GM23248 (cell line): ENCODE data around the gene TSPAN8. TPM values are rescaled to one million over a fixed set of nuclear protein-coding genes. Genes with fewer than 3 reads are reported as not detected.

Experiments
- DNase-seq: peaks from one replicate; pipeline ENCODE4 v3.0.0-alpha.2; 2015
- H2AFZ ChIP-seq: fragments of 200-600 bp; sonication (generic); 2 replicates; pipeline ENCODE4 v1.6.1; 2016; ENCODE audit warnings: antibody characterized with exemption
- H3F3A ChIP-seq: fragments of 200-600 bp; sonication (generic); 2 replicates; pipeline ENCODE4 v1.6.1; 2016; ENCODE audit warnings: mild to moderate bottlenecking, antibody characterized with exemption, mixed run types; ENCODE audit not compliant: insufficient read depth
- H3K27ac ChIP-seq: fragments of 200-600 bp; sonication (generic); 2 replicates; pipeline ENCODE4 v1.5.1; 2016; ENCODE audit warnings: mild to moderate bottlenecking
- H3K27me3 ChIP-seq: fragments of 200-600 bp; sonication (generic); replicated peaks from 2 replicates; pipeline ENCODE4 v1.6.1; 2016; ENCODE audit warnings: mild to moderate bottlenecking; ENCODE audit not compliant: insufficient read depth
- H3K36me3 ChIP-seq: fragments of 200-600 bp; sonication (generic); 2 replicates; pipeline ENCODE4 v1.6.1; 2016; ENCODE audit warnings: low read depth, mild to moderate bottlenecking
- H3K4me1 ChIP-seq: fragments of 200-600 bp; sonication (generic); 2 replicates; pipeline ENCODE4 v1.6.1; 2016; ENCODE audit warnings: mild to moderate bottlenecking; ENCODE audit not compliant: insufficient read depth
- H3K4me2 ChIP-seq: fragments of 200-600 bp; sonication (generic); one replicate; pipeline ENCODE4 v1.6.1; 2016; ENCODE audit warnings: mild to moderate bottlenecking; ENCODE audit not compliant: unreplicated experiment
- H3K4me3 ChIP-seq: fragments of 200-600 bp; sonication (generic); 2 replicates; pipeline ENCODE4 v1.5.1; 2016; ENCODE audit warnings: mild to moderate bottlenecking
- H3K79me2 ChIP-seq: fragments of 200-600 bp; sonication (generic); 2 replicates; pipeline ENCODE4 v1.6.1; 2016; ENCODE audit warnings: mild to moderate bottlenecking; ENCODE audit not compliant: insufficient read depth
- H3K9ac ChIP-seq: fragments of 200-600 bp; sonication (generic); 2 replicates; pipeline ENCODE4 v1.6.1; 2016; ENCODE audit warnings: mild to moderate bottlenecking
- H3K9me2 ChIP-seq: fragments of 200-600 bp; sonication (generic); 2 replicates; pipeline ENCODE4 v1.6.1; 2016; ENCODE audit warnings: mixed run types, mild to moderate bottlenecking, moderate library complexity; ENCODE audit not compliant: insufficient read depth
- H3K9me3 ChIP-seq: fragments of 200-600 bp; sonication (generic); one replicate; pipeline ENCODE4 v1.6.1; 2017; ENCODE audit warnings: low read depth
- H4K20me1 ChIP-seq: fragments of 200-600 bp; sonication (generic); 2 replicates; pipeline ENCODE4 v1.6.0; 2016; ENCODE audit not compliant: insufficient read depth
- EZH2 ChIP-seq: fragments of 200-600 bp; sonication (generic); IDR thresholded peaks from 2 replicates; pipeline ENCODE4 v1.6.1; 2018; ENCODE audit warnings: antibody characterized with exemption, mild to moderate bottlenecking; ENCODE audit not compliant: insufficient read depth, poor library complexity, severe bottlenecking
- EZH2phosphoT487 ChIP-seq: fragments of 200-600 bp; sonication (generic); IDR thresholded peaks from 2 replicates; pipeline ENCODE4 v1.6.1; 2018; ENCODE audit warnings: antibody characterized with exemption, moderate library complexity, mild to moderate bottlenecking, low read depth; ENCODE audit not compliant: insufficient read depth
- WGBS, 2 experiments: methylation state at CpG; one replicate each; pipeline ENCODE4 v1.1.6; 2015 to 2017; ENCODE audit warnings: low lambda C conversion rate in 2 of 2, low coverage in 1 of 2; ENCODE audit errors: missing lambda C conversion rate in 2 of 2; 5-methylcytosine and 5-hydroxymethylcytosine counted together
- in situ Hi-C: fragments of 300-500 bp; cut with MboI; formaldehyde crosslinking; loops from 2 replicates; pipeline ENCODE4 v1.15.0; 2020
- polyA plus RNA-seq: library from polyadenylated mRNA; unstranded; fragments of >200 nt; fragmentation: Nextera tagmentation; extraction: Ambion mirVana; gene quantifications from 2 replicates; pipeline ENCODE4 v1.2.1, GENCODE V29; 2016
- total RNA-seq: library from RNA; depleted of rRNA; stranded (reverse); fragments of >200 nt; shearing (Covaris generic); gene quantifications from 2 replicates; pipeline ENCODE4 v1.2.3, GENCODE V29; 2014

TSPAN8 gene
- total and polyA plus RNA-seq, 2 experiments from 2014 or later: not detected

GRCh38 chr12:71139153-71139735 is 18.6 kb downstream of the TSPAN8 start:
- Histone ChIP-seq H3K9me2 (no peaks in the 10 kb centered on the region), H2AFZ (no peak overlapping the region), H3K36me3 (no peaks in the 10 kb centered on the region), H3K4me3 (no peak overlapping the region), H3K9me3 (no peaks in the 10 kb centered on the region), H3F3A (no peaks in the 10 kb centered on the region), H3K4me1 (no peaks in the 10 kb centered on the region), H4K20me1 (no peaks in the 10 kb centered on the region), H3K27me3 (no peaks in the 10 kb centered on the region), H3K27ac (no peak overlapping the region), H3K4me2 (no peak overlapping the region), H3K9ac (no peak overlapping the region), H3K79me2 (no peaks in the 10 kb centered on the region)
- WGBS, 2 experiments: 52 to 58% methylated on average over 6 of the region's 6 CpGs
- TF ChIP-seq EZH2phosphoT487: no peak
- TF ChIP-seq EZH2: no peak
- in situ Hi-C loops: no loop called here
- DNase-seq: no peak

- 56 to 67% methylated on average over 3 of the region's 3 CpGs for WGBS, 2 experiments
- in situ Hi-C loops: no loop called here
- Histone ChIP-seq H3K79me2 (no peaks in the 10 kb centered on the region), H2AFZ (no peak overlapping the region), H3K4me1 (no peaks in the 10 kb centered on the region), H3K4me2 (no peak overlapping the region), H4K20me1 (no peaks in the 10 kb centered on the region), H3F3A (no peaks in the 10 kb centered on the region), H3K9me3 (no peaks in the 10 kb centered on the region), H3K4me3 (no peak overlapping the region), H3K27ac (no peak overlapping the region), H3K9me2 (no peaks in the 10 kb centered on the region), H3K36me3 (no peaks in the 10 kb centered on the region), H3K27me3 (no peaks in the 10 kb centered on the region), H3K9ac (no peak overlapping the region)
- DNase-seq: no peak
- TF ChIP-seq EZH2: no peak
- no peak for TF ChIP-seq EZH2phosphoT487
Measured at GRCh38 chr12:71138011-71138410, 19.8 kb downstream of the TSPAN8 start.

GRCh38 chr12:71135812-71136176 is 22.0 kb downstream of the TSPAN8 start:
- Histone ChIP-seq H3F3A (no peaks in the 10 kb centered on the region), H3K4me2 (no peak overlapping the region), H3K9ac (no peak overlapping the region), H3K4me1 (no peaks in the 10 kb centered on the region), H3K27ac (no peak overlapping the region), H3K27me3 (no peaks in the 10 kb centered on the region), H3K4me3 (no peak overlapping the region), H2AFZ (no peak overlapping the region), H3K36me3 (no peaks in the 10 kb centered on the region), H3K9me2 (no peaks in the 10 kb centered on the region), H3K9me3 (no peaks in the 10 kb centered on the region), H4K20me1 (no peaks in the 10 kb centered on the region), H3K79me2 (no peaks in the 10 kb centered on the region)
- DNase-seq: no peak
- no peak for TF ChIP-seq EZH2phosphoT487
- in situ Hi-C loops: no loop called here
- 63 to 65% methylated on average over 3 of the region's 3 CpGs for WGBS, 2 experiments

GRCh38 chr12:71135077-71135811 is 22.6 kb downstream of the TSPAN8 start:
- Histone ChIP-seq H3F3A (no peaks in the 10 kb centered on the region), H4K20me1 (no peaks in the 10 kb centered on the region), H3K27me3 (no peaks in the 10 kb centered on the region), H3K79me2 (no peaks in the 10 kb centered on the region), H3K9me3 (no peaks in the 10 kb centered on the region), H3K4me3 (no peak overlapping the region), H3K4me2 (no peak overlapping the region), H2AFZ (no peak overlapping the region), H3K4me1 (no peaks in the 10 kb centered on the region), H3K9ac (no peak overlapping the region), H3K9me2 (no peaks in the 10 kb centered on the region), H3K27ac (no peak overlapping the region), H3K36me3 (no peaks in the 10 kb centered on the region)
- no peak for TF ChIP-seq EZH2
- no peak for TF ChIP-seq EZH2phosphoT487
- no peak for DNase-seq
- in situ Hi-C loops: no loop called here
- WGBS, 2 experiments: 25 to 46% methylated on average over 1 to 2 of the region's 2 CpGs

GRCh38 chr12:71134405-71134804 is 23.4 kb downstream of the TSPAN8 start:
- no peaks in the 10 kb centered on the region for H3K4me1 ChIP-seq
- H3K27me3 ChIP-seq: no peaks in the 10 kb centered on the region
- in situ Hi-C loops: no loop called here
- no peak overlapping the region for H3K9ac ChIP-seq
- H3K4me3 ChIP-seq: no peak overlapping the region
- H3K79me2 ChIP-seq: no peaks in the 10 kb centered on the region
- no peaks in the 10 kb centered on the region for H3F3A ChIP-seq
- whole genome bisulfite sequencing, 2 experiments: 31 to 33% methylated on average over 2 of the region's 2 CpGs
- DNase-seq: no peak
- H2AFZ ChIP-seq: no peak overlapping the region
- no peak overlapping the region for H3K4me2 ChIP-seq
- TF ChIP-seq EZH2 (no peak), EZH2phosphoT487 (no peak)
- H3K36me3 ChIP-seq: no peaks in the 10 kb centered on the region
- H3K27ac ChIP-seq: no peak overlapping the region
- no peaks in the 10 kb centered on the region for H4K20me1 ChIP-seq
- no peaks in the 10 kb centered on the region for H3K9me3 ChIP-seq
- H3K9me2 ChIP-seq: no peaks in the 10 kb centered on the region
